Fibroblast of villous mesenchyme (primary cell): ENCODE data around the gene CTRB2. TPM values are rescaled to one million over a fixed set of nuclear protein-coding genes. Genes with fewer than 3 reads are reported as not detected.

Experiments used
- DNase-seq: peaks from one replicate; pipeline ENCODE4 v3.0.0-alpha.2; 2010; ENCODE audit warnings: low read depth
- H3K4me3 ChIP-seq: 2 replicates; pipeline ENCODE4 v1.5.1; 2011; ENCODE audit warnings: low read depth, mild to moderate bottlenecking, low read length
- total RNA-seq: library from RNA; depleted of rRNA; stranded (reverse); fragments of >200 nt; gene quantifications from 2 replicates; pipeline ENCODE4 v1.2.3, GENCODE V29; 2012
- TF ChIP-seq, protein P1 (sequence below): IDR thresholded peaks from 2 replicates; pipeline ENCODE4 v1.5.1; 2012; ENCODE audit warnings: low read depth, mild to moderate bottlenecking, low read length; ENCODE audit not compliant: insufficient read depth

The CTRB2 gene
- total RNA-seq, 1 donor = not detected

DNA sequence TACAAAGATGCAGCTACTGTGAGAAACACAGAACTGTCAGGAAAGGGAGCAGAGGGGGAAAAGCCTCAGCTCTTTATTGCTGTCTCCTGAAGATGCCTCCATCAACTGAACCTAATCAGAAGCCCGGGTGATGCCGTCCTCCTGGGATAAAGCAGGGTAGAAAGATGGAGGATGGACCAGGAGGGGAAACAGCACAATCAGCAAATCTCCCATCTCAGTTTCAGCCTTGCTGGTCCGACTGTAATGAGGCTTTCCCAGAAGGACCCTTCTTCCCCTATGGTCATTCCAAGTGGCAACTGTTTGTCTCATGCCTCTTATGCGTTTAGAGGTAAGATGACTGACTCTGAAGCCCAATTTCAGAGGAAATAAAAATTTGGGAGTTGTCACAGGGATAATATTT is 34.4 kb downstream of the CTRB2 start:
- DNase-seq = no peak
- TF ChIP-seq, protein P1, sequence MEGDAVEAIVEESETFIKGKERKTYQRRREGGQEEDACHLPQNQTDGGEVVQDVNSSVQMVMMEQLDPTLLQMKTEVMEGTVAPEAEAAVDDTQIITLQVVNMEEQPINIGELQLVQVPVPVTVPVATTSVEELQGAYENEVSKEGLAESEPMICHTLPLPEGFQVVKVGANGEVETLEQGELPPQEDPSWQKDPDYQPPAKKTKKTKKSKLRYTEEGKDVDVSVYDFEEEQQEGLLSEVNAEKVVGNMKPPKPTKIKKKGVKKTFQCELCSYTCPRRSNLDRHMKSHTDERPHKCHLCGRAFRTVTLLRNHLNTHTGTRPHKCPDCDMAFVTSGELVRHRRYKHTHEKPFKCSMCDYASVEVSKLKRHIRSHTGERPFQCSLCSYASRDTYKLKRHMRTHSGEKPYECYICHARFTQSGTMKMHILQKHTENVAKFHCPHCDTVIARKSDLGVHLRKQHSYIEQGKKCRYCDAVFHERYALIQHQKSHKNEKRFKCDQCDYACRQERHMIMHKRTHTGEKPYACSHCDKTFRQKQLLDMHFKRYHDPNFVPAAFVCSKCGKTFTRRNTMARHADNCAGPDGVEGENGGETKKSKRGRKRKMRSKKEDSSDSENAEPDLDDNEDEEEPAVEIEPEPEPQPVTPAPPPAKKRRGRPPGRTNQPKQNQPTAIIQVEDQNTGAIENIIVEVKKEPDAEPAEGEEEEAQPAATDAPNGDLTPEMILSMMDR = no peak
- H3K4me3 ChIP-seq = no peak overlapping the region

DNA sequence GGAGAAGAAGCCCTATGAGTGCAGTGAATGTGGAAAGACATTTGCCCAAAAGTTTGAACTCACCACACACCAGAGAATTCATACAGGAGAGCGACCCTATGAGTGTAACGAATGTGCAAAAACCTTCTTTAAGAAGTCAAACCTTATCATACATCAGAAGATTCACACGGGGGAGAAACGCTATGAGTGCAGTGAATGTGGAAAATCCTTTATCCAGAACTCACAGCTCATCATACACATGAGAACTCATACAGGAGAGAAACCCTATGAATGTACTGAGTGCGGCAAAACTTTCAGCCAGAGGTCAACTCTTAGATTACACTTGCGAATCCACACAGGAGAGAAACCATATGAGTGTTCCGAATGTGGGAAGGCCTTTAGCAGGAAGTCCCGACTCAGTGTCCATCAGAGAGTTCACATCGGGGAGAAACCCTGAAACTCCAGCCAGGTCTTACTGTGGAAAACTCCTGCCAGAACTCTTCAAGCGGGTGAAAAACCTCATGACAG is 37.0 kb downstream of the CTRB2 start:
- no peak for DNase-seq
- no peak overlapping the region for H3K4me3 ChIP-seq
- TF ChIP-seq, protein P1 = no peak

DNA sequence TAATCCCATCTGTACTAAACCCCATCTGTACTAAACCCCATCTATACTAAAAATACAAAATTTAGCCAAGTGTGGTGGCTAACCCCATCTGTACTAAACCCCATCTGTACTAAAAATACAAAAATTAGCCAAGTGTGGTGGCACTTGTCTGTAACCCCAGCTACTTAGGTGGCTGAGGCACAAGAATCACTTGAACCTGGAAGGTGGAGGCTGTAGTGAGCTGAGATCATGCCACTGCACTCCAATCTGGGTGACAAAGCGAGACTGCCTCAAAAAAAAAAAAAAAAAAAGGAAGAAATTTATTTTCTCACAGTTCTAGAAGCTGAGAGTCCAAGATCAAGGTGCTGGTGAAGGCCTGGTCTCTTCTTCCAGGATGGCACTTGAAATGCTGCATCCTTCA is 46.6 kb downstream of the CTRB2 start:
- no peak for DNase-seq
- no peak overlapping the region for H3K4me3 ChIP-seq
- TF ChIP-seq, protein P1 = no peak

Other genes with a start within 250 kb of the CTRB2 start
- gene WDR59, start 222.0 kb downstream of the CTRB2 start, total RNA-seq = 13.9 and 19.9 TPM in 2 replicates
- 19.6 and 20.7 TPM in 2 replicates for gene ZNRF1, start 208.1 kb downstream of the CTRB2 start, total RNA-seq
- 0.64 and 0.86 TPM in 2 replicates for gene LDHD, start 90.4 kb downstream of the CTRB2 start, total RNA-seq
- 9.0 and 24.2 TPM in 2 replicates for gene ZFP1, start 58.6 kb downstream of the CTRB2 start, total RNA-seq
- gene CTRB1, start 11.8 kb upstream of the CTRB2 start, total RNA-seq = not detected in 2 replicates
- gene BCAR1, start 44.5 kb upstream of the CTRB2 start, total RNA-seq = 87.2 and 120 TPM in 2 replicates
- gene CFDP1, start 226.3 kb upstream of the CTRB2 start, total RNA-seq = 38.0 and 39.7 TPM in 2 replicates